ENCODE results near the gene ROBO1. TPM values are rescaled to one million over a fixed set of nuclear protein-coding genes. Genes with fewer than 3 reads are reported as not detected.

ROBO1 gene
- total and polyA plus RNA-seq, 12 donors, result 6.4 to 144 (median 43.9) TPM

GRCh38 chr3:79767194-79767904, 449 bp downstream of the ROBO1 start:
- Histone ChIP-seq H3K27ac (no peak overlapping the region), H3K9me3 (replicated peaks in 1 of 3) (no peaks in the 10 kb centered on the region), H3K4me1 (replicated peaks in 1 of 2) (no peaks in the 10 kb centered on the region), H3K27me3 (peaks cover 3% of the 10 kb centered on the region), H3K36me3 (replicated peaks in 1 of 2) (no peaks in the 10 kb centered on the region), H3K4me3 (peak overlapping the region in 1 of 4 donors; percentile 26)
- peak in 1 of 6 experiments; percentile 9 for TF ChIP-seq CTCF (IDR thresholded peaks at IDR 0.05)
- TF ChIP-seq POLR2A (IDR thresholded peaks at IDR 0.05), result no peak
- 1 to 3% (median 2%) methylated on average over 26 of the region's 26 CpGs for WGBS, 4 donors
- no peak for DNase-seq
- intact Hi-C loops (cut with DNase I), result no loop called here

- peaks cover 3% of the 10 kb centered on the region for H3K27me3 ChIP-seq
- no peaks in the 10 kb centered on the region for H3K4me1 ChIP-seq (replicated peaks in 1 of 2)
- TF ChIP-seq POLR2A (IDR thresholded peaks at IDR 0.05) (no peak), CTCF (IDR thresholded peaks at IDR 0.05) (no peak)
- intact Hi-C loops (cut with DNase I), result no loop called here
- H3K4me3 ChIP-seq, result peak overlapping the region in 1 of 4 donors; percentile 26
- H3K27ac ChIP-seq, result no peak overlapping the region
- 2 to 6% (median 4%) methylated on average over 18 to 42 of the region's 42 CpGs for whole genome bisulfite sequencing, 4 donors
- no peaks in the 10 kb centered on the region for H3K9me3 ChIP-seq (replicated peaks in 1 of 3)
- peak in 1 of 7 donors; percentile 58 for DNase-seq
- H3K36me3 ChIP-seq (replicated peaks in 1 of 2), result no peaks in the 10 kb centered on the region
Observed at GRCh38 chr3:79766496-79767193, 1.2 kb downstream of the ROBO1 start.

DNA sequence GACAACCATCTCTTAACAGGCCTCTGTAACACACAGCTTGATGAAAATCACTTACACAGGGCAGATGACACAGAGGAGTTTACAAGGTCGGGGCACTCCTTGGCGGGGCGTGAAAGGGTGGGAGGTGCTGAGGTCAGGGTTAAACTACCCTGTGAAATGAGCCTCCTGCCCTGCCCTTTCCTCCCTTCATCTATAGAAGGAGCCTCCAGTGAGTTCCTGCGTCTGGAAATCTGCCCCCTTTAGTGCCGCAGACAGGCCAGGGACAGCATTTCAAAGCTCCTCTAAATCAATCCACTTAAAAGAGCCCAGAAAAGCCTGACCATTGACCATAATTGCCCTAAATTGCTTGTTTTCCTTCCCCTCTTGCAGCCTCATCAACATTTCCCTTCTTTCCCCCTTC, 1.9 kb downstream of the ROBO1 start:
- no peaks in the 10 kb centered on the region for H3K9me3 ChIP-seq (replicated peaks in 1 of 3)
- TF ChIP-seq CTCF (IDR thresholded peaks at IDR 0.05), result no peak
- no peak for TF ChIP-seq POLR2A (IDR thresholded peaks at IDR 0.05)
- no peak overlapping the region for H3K4me3 ChIP-seq
- no peak overlapping the region for H3K27ac ChIP-seq
- peaks cover 3% of the 10 kb centered on the region for H3K27me3 ChIP-seq
- no peaks in the 10 kb centered on the region for H3K36me3 ChIP-seq (replicated peaks in 1 of 2)
- WGBS, 4 donors, result 11 to 20% (median 13%) methylated on average over 5 of the region's 5 CpGs
- H3K4me1 ChIP-seq (replicated peaks in 1 of 2), result no peaks in the 10 kb centered on the region
- intact Hi-C loops (cut with DNase I), result no loop called here
- DNase-seq, result no peak

- Histone ChIP-seq H3K4me3 (no peak overlapping the region), H3K9me3 (replicated peaks in 1 of 3) (no peaks in the 10 kb centered on the region), H3K27me3 (peaks cover 2% of the 10 kb centered on the region), H3K27ac (no peak overlapping the region), H3K4me1 (replicated peaks in 1 of 2) (no peaks in the 10 kb centered on the region), H3K36me3 (replicated peaks in 1 of 2) (no peaks in the 10 kb centered on the region)
- intact Hi-C loops (cut with DNase I), result no loop called here
- 35 to 74% (median 64%) methylated on average over 1 of the region's 1 CpG for WGBS, 4 donors
- TF ChIP-seq POLR2A (IDR thresholded peaks at IDR 0.05) (no peak), CTCF (IDR thresholded peaks at IDR 0.05) (no peak)
- no peak for DNase-seq
Observed at GRCh38 chr3:79761441-79761840, 6.4 kb downstream of the ROBO1 start.
